Kidney tubule cell (primary cell): ENCODE results near the gene NAP1L3.

Experiments used
- DNase-seq: peaks from one replicate; pipeline ENCODE4 v3.0.0-alpha.2; 2018; ENCODE audit warnings: low spot score

Gene NAP1L3, protein sequence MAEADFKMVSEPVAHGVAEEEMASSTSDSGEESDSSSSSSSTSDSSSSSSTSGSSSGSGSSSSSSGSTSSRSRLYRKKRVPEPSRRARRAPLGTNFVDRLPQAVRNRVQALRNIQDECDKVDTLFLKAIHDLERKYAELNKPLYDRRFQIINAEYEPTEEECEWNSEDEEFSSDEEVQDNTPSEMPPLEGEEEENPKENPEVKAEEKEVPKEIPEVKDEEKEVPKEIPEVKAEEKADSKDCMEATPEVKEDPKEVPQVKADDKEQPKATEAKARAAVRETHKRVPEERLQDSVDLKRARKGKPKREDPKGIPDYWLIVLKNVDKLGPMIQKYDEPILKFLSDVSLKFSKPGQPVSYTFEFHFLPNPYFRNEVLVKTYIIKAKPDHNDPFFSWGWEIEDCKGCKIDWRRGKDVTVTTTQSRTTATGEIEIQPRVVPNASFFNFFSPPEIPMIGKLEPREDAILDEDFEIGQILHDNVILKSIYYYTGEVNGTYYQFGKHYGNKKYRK

DNA sequence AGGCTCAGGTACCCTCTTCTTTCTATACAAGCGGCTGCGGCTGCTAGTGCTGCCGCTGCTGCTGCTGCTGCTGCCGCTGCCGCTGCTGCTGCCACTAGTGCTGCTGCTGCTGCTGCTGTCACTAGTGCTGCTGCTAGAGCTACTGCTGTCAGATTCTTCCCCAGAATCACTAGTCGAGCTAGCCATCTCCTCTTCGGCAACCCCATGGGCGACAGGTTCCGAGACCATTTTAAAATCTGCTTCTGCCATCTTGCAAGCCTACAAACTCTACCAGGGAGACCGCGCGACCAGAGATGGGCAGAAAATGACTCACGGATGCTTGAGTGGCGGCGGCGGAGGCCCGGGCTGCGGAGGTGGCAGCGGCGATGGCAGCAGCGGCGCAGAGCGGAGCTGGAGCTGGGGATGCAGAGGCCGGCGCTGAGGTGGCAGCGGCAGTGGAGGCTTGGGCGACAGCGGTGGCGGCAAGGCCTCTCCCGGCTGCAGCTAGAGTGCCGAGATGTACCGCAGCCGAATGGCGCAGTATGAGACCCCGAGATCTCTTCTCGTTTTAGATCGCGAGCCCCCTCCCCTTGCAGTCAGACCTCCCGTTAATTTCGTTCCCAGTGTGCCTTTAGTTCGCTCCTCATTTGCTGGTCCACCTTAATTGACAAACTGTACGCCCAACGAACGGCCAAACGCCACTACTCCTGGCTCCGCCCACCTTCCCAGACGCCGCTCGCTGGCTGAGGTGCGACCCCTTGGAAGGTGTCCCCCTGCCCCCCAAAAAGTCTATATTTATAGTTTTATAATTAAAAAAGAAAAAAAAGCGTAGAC lies at the start of gene NAP1L3:
Gene NAP1L3 (minus strand): TSS at position 523 of the 813 bp plus-strand sequence. CDS start 274 bp downstream, at position 249.
- DNase-seq, result peak; percentile 61

DNA sequence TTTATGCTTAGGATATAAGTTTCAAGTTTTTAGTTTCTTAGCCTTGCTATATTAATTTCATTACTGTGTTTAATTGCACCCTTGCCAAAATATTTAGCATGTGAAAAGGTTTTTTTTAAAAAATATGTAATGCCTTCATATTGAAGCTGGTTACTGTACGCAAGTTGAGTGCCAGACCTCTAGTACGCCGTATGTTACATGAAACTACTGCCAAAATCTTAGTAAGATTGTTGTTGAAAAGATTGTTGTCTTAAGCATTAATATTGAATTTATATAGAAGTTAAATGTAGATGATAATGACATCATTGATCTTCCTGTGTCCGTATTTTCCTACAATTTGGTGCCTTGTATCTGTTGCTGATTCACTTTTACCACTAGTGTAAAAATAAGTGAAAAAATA lies 37.7 kb upstream of the NAP1L3 start:
- DNase-seq, result no peak

DNA sequence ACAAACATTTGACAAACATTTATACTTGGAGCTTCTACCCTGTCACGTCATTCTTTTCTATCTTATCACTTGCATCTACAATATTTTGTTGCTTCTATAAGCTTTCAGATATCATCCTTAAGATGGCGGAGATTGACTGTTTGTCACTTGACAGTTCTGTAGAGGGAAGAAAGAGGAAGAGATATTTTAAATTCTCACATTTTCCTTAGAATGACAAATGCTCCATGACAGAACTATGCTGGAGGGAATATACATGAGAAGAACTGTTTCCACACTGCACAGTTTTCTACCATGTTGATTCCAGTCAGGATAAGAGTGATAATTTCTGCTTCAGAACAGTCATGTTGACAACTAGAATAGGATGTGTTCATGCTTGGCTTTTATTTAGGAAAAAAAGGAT lies 30.3 kb upstream of the NAP1L3 start:
- no peak for DNase-seq

DNA sequence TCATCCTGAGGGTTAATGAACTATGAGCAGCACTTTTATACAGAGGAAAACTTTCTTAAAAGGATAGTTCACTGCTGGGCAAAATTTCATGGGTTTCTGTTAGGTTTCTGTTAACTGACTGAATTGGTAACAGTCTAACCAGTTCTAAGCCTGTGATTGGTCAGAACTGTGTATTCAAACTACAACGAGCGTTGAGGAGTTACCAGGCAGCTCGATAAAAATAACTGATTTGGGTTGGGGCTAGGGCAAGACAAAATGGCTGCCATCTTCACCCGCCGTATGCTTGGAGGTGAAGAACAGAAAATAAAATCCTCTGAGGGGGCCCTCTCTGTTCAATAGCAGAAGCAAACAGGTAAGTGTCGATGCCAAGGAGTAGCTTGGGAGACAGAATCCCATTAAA lies 22.6 kb upstream of the NAP1L3 start:
- DNase-seq, result no peak

DNA sequence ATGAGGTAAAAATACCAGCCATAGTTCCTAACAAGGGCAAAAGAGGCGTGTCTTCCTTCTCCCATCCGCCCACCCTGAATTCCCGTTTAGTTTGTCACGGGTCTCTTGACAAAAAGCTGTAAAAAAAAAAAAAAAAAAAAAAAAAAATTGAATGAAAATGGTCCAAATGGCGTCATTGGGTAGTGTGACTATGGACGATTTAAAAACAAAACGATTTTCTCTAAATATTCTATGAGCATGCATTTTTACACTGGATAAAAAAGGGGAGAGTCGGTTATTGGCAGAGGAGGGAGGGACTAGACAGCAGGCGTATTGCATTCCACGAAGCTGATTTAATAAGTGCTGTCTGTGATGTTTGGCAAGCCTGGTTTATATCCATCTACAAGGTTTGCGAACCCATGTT lies 492 bp upstream of the NAP1L3 start, which contains the start of gene FAM133A:
Gene FAM133A (plus strand): TSS at position 338 of the 403 bp plus-strand sequence. CDS start 35,214 bp downstream, outside the sequence.
- DNase-seq, result peak; percentile 26

DNA sequence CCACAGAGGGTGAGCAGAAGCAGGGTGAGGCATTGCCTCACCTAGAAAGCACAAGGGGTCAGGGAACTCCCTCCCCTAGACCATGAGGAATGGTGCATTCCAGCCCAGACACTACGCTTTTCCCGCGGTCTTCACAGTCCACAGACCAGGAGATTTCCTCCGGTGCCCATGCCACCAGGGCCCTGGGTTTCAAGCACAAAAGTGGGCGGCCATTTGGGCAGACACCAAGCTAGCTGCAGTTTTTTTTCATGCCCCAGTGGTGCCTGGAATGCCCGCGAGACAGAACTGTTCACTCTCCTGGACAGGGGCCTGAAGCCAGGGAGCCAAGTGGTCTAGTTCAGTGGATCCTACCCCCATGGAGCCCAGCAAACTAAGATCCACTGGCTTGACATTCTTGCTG lies 12.8 kb downstream of the NAP1L3 start:
- no peak for DNase-seq

DNA sequence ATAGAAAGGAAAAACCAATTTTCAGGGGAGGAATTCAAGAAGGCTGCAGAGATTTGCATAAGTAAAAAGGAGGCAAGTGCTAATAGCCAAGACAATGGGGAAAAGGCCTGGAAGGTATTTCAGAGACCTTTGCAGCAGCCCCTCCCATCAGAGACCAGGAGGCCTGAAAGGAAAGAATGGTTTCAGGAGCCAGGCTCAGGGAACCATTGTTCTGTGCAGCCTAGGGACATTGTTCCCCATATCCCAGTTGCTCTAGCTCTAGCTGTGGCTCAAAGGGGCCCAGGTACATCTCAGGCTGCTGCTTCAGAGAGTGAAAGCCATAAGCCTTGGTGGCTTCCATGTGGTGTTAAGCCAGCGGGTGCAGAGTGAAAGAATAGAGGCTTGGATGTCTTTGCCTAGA lies 24.0 kb downstream of the NAP1L3 start:
- DNase-seq, result no peak

DNA sequence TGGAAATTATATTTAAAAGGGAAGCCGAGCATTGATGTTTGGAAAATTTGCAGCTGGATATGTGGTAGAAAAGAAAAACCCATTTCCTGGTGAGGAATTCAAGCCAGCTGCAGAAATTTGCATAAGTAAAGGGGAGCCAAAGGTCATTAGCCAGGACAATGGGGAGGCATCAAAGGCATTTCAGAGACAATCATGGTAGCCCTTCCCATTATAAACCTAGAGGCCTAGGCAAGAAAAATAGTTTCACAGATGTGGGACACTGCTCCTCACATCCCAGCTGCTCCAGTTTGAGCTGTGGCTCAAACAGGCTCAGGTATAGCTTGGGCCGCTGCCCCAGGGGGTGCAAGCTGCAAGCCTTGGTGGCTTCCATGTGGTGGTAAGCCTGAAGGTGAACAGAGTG lies 35.8 kb downstream of the NAP1L3 start:
- DNase-seq, result no peak
